Measurements from ENCODE around the gene SMG1.
"Not testable (repeated sequence)": the region's sequence is repeated elsewhere in the genome, so short reads cannot be mapped to it uniquely, and the experiment has no call there.

DNA sequence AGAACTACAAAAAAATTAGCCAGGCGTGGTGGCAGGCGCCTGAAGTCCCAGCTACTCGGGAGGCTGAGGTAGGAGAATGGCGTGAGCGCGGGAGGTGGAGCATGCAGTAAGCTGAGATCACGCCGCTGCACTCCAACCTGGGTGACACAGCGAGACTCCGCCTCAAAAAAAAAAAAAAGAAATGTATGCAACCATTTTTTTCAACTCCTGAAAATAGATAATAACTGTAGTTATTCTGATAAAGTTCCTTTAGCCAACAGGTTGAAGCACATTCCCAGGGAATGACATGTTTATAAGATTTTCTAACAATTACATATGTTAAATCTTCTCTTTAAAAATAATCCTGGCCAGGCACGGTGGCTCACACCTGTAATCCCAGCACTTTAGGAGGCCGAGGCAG is 17.5 kb downstream of the SMG1 start:
- TF ChIP-seq, protein P1, sequence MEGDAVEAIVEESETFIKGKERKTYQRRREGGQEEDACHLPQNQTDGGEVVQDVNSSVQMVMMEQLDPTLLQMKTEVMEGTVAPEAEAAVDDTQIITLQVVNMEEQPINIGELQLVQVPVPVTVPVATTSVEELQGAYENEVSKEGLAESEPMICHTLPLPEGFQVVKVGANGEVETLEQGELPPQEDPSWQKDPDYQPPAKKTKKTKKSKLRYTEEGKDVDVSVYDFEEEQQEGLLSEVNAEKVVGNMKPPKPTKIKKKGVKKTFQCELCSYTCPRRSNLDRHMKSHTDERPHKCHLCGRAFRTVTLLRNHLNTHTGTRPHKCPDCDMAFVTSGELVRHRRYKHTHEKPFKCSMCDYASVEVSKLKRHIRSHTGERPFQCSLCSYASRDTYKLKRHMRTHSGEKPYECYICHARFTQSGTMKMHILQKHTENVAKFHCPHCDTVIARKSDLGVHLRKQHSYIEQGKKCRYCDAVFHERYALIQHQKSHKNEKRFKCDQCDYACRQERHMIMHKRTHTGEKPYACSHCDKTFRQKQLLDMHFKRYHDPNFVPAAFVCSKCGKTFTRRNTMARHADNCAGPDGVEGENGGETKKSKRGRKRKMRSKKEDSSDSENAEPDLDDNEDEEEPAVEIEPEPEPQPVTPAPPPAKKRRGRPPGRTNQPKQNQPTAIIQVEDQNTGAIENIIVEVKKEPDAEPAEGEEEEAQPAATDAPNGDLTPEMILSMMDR (IDR thresholded peaks at IDR 0.05; ENCODE audit: low read length) = not testable (repeated sequence)
- TF ChIP-seq EZH2 (IDR thresholded peaks at IDR 0.05; ENCODE audit: borderline replicate concordance, low read length) = not testable (repeated sequence)

All from OCI-LY1 (cell line).